Body of pancreas (tissue), 4 donors: ENCODE measurements around the gene NAXE.
A peak's percentile ranks its signal among the peaks of the same experiment; 100 is the strongest.

Experiments
- CTCF ChIP-seq, 7 experiments: fragments of 450-650 bp in 4 of 7; fragments of 200-600 bp in 3 of 7; sonication (generic) in 3 of 7; IDR thresholded peaks; one replicate each; pipeline ENCODE4 v1.5.1; 2016 to 2019; ENCODE audit warnings: antibody characterized with exemption in 7 of 7
- POLR2A ChIP-seq, 3 donors: fragments of 450-650 bp; IDR thresholded peaks; one replicate each; pipeline ENCODE4 v1.6.1; 2016; ENCODE audit warnings: antibody characterized with exemption in 3 of 3, mild to moderate bottlenecking in 2 of 3

- peak in 3 of 7 experiments; percentile 14 to 27 (median 22) for TF ChIP-seq CTCF (IDR thresholded peaks at IDR 0.05)
- TF ChIP-seq POLR2A (IDR thresholded peaks at IDR 0.05), result no peak
Observed at GRCh38 chr1:156602557-156602993, 11.0 kb downstream of the NAXE start.
